HepG2 (cell line): ENCODE measurements around the gene SIRT6.

Source experiments
- HMG20A ChIP-seq: IDR thresholded peaks from 2 replicates; pipeline ENCODE4 v1.6.1; 2016; ENCODE audit warnings: borderline replicate concordance
- ZSCAN30 ChIP-seq: sonication (generic); formaldehyde crosslinking; IDR thresholded peaks from 2 replicates; pipeline ENCODE4 v1.5.0; 2020; ENCODE audit warnings: mild to moderate bottlenecking, missing genetic modification reagents

DNA sequence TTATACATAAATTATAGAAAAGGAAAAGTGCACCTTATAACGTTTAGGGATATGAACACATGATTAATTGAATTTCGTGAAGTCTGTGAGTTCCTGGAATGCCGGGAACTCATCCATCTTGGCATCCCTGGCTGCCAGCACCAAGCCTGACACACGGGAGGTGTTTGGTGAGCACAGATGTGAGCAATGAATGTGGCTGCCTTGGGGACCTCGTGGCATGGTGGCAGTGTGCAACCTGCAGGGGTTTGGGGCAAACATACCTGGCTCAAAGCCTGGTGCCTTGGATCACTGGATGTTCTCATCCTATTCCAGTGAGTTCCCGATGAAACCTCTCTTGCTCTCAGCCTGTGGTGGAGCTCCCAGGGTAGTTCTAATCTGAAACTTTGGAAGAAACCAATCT is 48.0 kb downstream of the SIRT6 start:
- TF ChIP-seq ZSCAN30 (no peak), HMG20A (CRISPR knock-in tag) (no peak)
